ENCODE data around the gene GLI1.
"Not testable (repeated sequence)": the region's sequence is repeated elsewhere in the genome, so short reads cannot be mapped to it uniquely, and the experiment has no call there.

DNA sequence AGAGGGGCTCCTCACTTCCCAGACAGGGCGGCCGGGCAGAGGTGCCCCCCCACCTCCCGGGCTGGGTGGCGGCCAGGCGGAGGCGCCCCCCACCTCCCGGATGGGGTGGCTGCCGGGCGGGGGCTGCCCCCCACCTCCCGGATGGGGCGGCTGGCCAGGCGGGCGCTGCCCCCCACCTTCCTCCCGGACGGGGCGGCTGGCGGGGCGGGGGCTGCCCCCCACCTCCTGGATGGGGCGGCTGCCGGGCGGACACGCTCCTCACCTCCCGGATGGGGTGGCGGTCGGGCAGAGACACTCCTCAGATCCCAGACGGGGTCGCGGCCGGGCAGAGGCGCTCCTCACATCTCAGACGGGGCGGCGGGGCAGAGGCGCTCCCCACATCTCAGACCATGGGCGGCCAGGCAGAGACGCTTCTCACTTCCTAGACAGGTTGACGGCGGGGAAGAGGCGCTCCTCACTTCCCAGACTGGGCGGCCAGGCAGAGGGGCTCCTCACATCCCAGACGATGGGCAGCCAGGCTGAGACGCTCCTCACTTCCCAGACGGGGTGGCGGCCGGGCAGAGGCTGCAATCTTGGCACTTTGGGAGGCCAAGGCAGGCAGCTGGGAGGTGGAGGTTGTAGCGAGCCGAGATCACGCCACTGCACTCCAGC, 35.6 kb downstream of the GLI1 start:
- not testable (repeated sequence) for TF ChIP-seq CTCF (IDR thresholded peaks at IDR 0.05; ENCODE audit: insufficient read depth, low read length, poor library complexity, severe bottlenecking); EZH2phosphoT487 (conservative IDR thresholded peaks at IDR 0.05; ENCODE audit: low read length)
